Measurements from ENCODE around the gene CILP2.
A peak's percentile ranks its signal among the peaks of the same experiment; 100 is the strongest.

The CILP2 gene

GRCh38 chr19:19544257-19544953 is 6.3 kb downstream of the CILP2 start:
- no peak for DNase-seq

- DNase-seq: no peak
Measured at GRCh38 chr19:19544954-19545591, 7.0 kb downstream of the CILP2 start.

GRCh38 chr19:19545707-19546106 is 7.6 kb downstream of the CILP2 start:
- no peak for DNase-seq

- no peak for DNase-seq
Measured at GRCh38 chr19:19546751-19547162, 8.7 kb downstream of the CILP2 start.

GRCh38 chr19:19547674-19548336 is 9.7 kb downstream of the CILP2 start:
- DNase-seq: no peak

- DNase-seq: no peak
Measured at GRCh38 chr19:19548915-19549759, 11.1 kb downstream of the CILP2 start.

- no peak for DNase-seq
Measured at GRCh38 chr19:19549804-19550464, 11.9 kb downstream of the CILP2 start.

GRCh38 chr19:19550485-19550929 is 12.4 kb downstream of the CILP2 start:
- peak; percentile 80 for DNase-seq

GRCh38 chr19:19550972-19551852 is 13.1 kb downstream of the CILP2 start:
- DNase-seq: no peak

- peak; percentile 28 for DNase-seq
Measured at GRCh38 chr19:19551853-19552192, 13.8 kb downstream of the CILP2 start.

GRCh38 chr19:19552798-19553197 is 14.7 kb downstream of the CILP2 start:
- DNase-seq: peak; percentile 33

GRCh38 chr19:19553670-19554069 is 15.6 kb downstream of the CILP2 start:
- no peak for DNase-seq

GRCh38 chr19:19554074-19555023 is 16.3 kb downstream of the CILP2 start:
- DNase-seq: peak; percentile 38

GRCh38 chr19:19558055-19558454 is 20.0 kb downstream of the CILP2 start:
- DNase-seq: no peak

- DNase-seq: no peak
Measured at GRCh38 chr19:19558636-19559035, 20.6 kb downstream of the CILP2 start.

- DNase-seq: peak; percentile 22
Measured at GRCh38 chr19:19559931-19560330, 21.9 kb downstream of the CILP2 start.

GRCh38 chr19:19561946-19562664 is 24.0 kb downstream of the CILP2 start:
- DNase-seq: no peak

GRCh38 chr19:19562665-19563347 is 24.7 kb downstream of the CILP2 start:
- no peak for DNase-seq

GRCh38 chr19:19563348-19563848 is 25.3 kb downstream of the CILP2 start:
- DNase-seq: no peak

Measured in fibroblast of skin of scalp (primary cell).